Neural progenitor cell (in vitro differentiated cells): ENCODE results near the gene DRC3. TPM values are rescaled to one million over a fixed set of nuclear protein-coding genes. Genes with fewer than 3 reads are reported as not detected.

Source experiments
- DNase-seq: peaks from one replicate; pipeline ENCODE4 v3.0.0-alpha.2; 2016; ENCODE audit warnings: low spot score
- H2AFZ ChIP-seq: fragments of 200-600 bp; sonication (generic); replicated peaks from 2 replicates; pipeline ENCODE4 v1.6.1; 2016; ENCODE audit warnings: antibody characterized with exemption
- H3F3A ChIP-seq: fragments of 200-600 bp; sonication (generic); 2 replicates; pipeline ENCODE4 v1.6.1; 2016; ENCODE audit warnings: antibody characterized with exemption, low read depth
- H3K27ac ChIP-seq: fragments of 200-600 bp; sonication (generic); 2 replicates; pipeline ENCODE4 v1.5.1; 2016; ENCODE audit warnings: mild to moderate bottlenecking
- H3K27me3 ChIP-seq: fragments of 200-600 bp; sonication (generic); 2 replicates; pipeline ENCODE4 v1.6.1; 2016; ENCODE audit warnings: mild to moderate bottlenecking, moderate library complexity
- H3K36me3 ChIP-seq: fragments of 200-600 bp; sonication (generic); 2 replicates; pipeline ENCODE4 v1.5.1; 2016
- H3K4me1 ChIP-seq: fragments of 200-600 bp; sonication (generic); 2 replicates; pipeline ENCODE4 v1.6.1; 2016; ENCODE audit warnings: mixed run types
- H3K4me2 ChIP-seq: fragments of 200-600 bp; sonication (generic); 2 replicates; pipeline ENCODE4 v1.6.1; 2016
- H3K4me3 ChIP-seq: fragments of 200-600 bp; sonication (generic); 2 replicates; pipeline ENCODE4 v1.5.1; 2016
- H3K79me2 ChIP-seq: fragments of 200-600 bp; sonication (generic); 2 replicates; pipeline ENCODE4 v1.6.1; 2016; ENCODE audit warnings: low read depth
- H3K9ac ChIP-seq: fragments of 200-600 bp; sonication (generic); 2 replicates; pipeline ENCODE4 v1.6.1; 2016
- H3K9me3 ChIP-seq: fragments of 200-600 bp; sonication (generic); 2 replicates; pipeline ENCODE4 v1.5.1; 2016; ENCODE audit warnings: low read depth
- H4K20me1 ChIP-seq: fragments of 200-600 bp; sonication (generic); 2 replicates; pipeline ENCODE4 v1.6.1; 2016; ENCODE audit warnings: low read depth
- H3K27ac Mint-ChIP-seq: 3 replicates; pipeline ENCODE4 v1.8.0; 2021; ENCODE audit warnings: mixed read lengths
- H3K27me3 Mint-ChIP-seq: 2 replicates; pipeline ENCODE4 v1.8.0; 2022; ENCODE audit warnings: low read depth, mild to moderate bottlenecking, inconsistent platforms, moderate library complexity, mixed read lengths; ENCODE audit not compliant: insufficient read depth
- H3K36me3 Mint-ChIP-seq: 3 replicates; pipeline ENCODE4 v1.8.0; 2021; ENCODE audit warnings: mixed read lengths
- H3K4me1 Mint-ChIP-seq: 3 replicates; pipeline ENCODE4 v1.8.0; 2021; ENCODE audit warnings: mixed read lengths
- H3K4me3 Mint-ChIP-seq: 3 replicates; pipeline ENCODE4 v1.8.0; 2021; ENCODE audit warnings: mild to moderate bottlenecking, moderate library complexity, mixed read lengths
- H3K9me3 Mint-ChIP-seq: 3 replicates; pipeline ENCODE4 v1.8.0; 2020; ENCODE audit warnings: mixed read lengths
- CTCF ChIP-seq: fragments of 200-600 bp; sonication (generic); IDR thresholded peaks from 2 replicates; pipeline ENCODE4 v1.5.1; 2017; ENCODE audit warnings: antibody characterized with exemption, mild to moderate bottlenecking
- EZH2 ChIP-seq: fragments of 200-600 bp; sonication (generic); IDR thresholded peaks from 2 replicates; pipeline ENCODE4 v1.6.1; 2017; ENCODE audit warnings: antibody characterized with exemption, mild to moderate bottlenecking, moderate library complexity
- EZH2phosphoT487 ChIP-seq: fragments of 200-600 bp; sonication (generic); IDR thresholded peaks from 2 replicates; pipeline ENCODE4 v1.6.1; 2017; ENCODE audit warnings: antibody characterized with exemption
- total RNA-seq: library from RNA; depleted of rRNA; stranded (reverse); fragments of >200 nt; gene quantifications from 2 replicates; pipeline ENCODE4 v1.2.3, GENCODE V29; 2015; ENCODE audit warnings: low replicate concordance

The DRC3 gene
- total RNA-seq, 1 donor from 2014 or later, result 0.07 TPM

GRCh38 chr17:17933775-17934174 lies 38.9 kb upstream of the DRC3 start:
- peaks cover 56% of the 10 kb centered on the region for H3K4me1 Mint-ChIP-seq
- no peaks in the 10 kb centered on the region for H3K79me2 ChIP-seq

GRCh38 chr17:17934214-17934613 lies 38.4 kb upstream of the DRC3 start:
- Histone ChIP-seq H3K9ac (no peak overlapping the region), H3K4me3 (no peak overlapping the region), H3K9me3 (no peaks in the 10 kb centered on the region), H3F3A (no peaks in the 10 kb centered on the region), H2AFZ (no peak overlapping the region), H3K4me2 (no peak overlapping the region), H3K36me3 (no peaks in the 10 kb centered on the region), H3K27ac (no peak overlapping the region), H4K20me1 (no peaks in the 10 kb centered on the region), H3K4me1 (peaks cover 11% of the 10 kb centered on the region), H3K79me2 (no peaks in the 10 kb centered on the region), H3K27me3 (no peaks in the 10 kb centered on the region)
- H3K27me3 Mint-ChIP-seq, result peaks cover 7% of the 10 kb centered on the region
- no peak overlapping the region for H3K4me3 Mint-ChIP-seq
- no peak for TF ChIP-seq EZH2
- no peak for TF ChIP-seq EZH2phosphoT487
- TF ChIP-seq CTCF, result no peak
- no peaks in the 10 kb centered on the region for H3K36me3 Mint-ChIP-seq
- H3K4me1 Mint-ChIP-seq, result peaks cover 52% of the 10 kb centered on the region
- no peak for DNase-seq
- H3K9me3 Mint-ChIP-seq, result no peaks in the 10 kb centered on the region
- no peak overlapping the region for H3K27ac Mint-ChIP-seq

More at GRCh38 chr17:17933775-17934174, 38.9 kb upstream of the DRC3 start:
- no peaks in the 10 kb centered on the region for H3K36me3 Mint-ChIP-seq
- peaks cover 7% of the 10 kb centered on the region for H3K27me3 Mint-ChIP-seq
- Histone ChIP-seq H4K20me1 (no peaks in the 10 kb centered on the region), H3F3A (peaks cover 3% of the 10 kb centered on the region), H3K27ac (no peak overlapping the region), H3K9me3 (no peaks in the 10 kb centered on the region), H3K4me3 (no peak overlapping the region), H2AFZ (no peak overlapping the region), H3K36me3 (no peaks in the 10 kb centered on the region), H3K27me3 (no peaks in the 10 kb centered on the region), H3K4me1 (peaks cover 15% of the 10 kb centered on the region), H3K9ac (no peak overlapping the region), H3K4me2 (no peak overlapping the region)
- no peak overlapping the region for H3K4me3 Mint-ChIP-seq
- H3K27ac Mint-ChIP-seq, result no peak overlapping the region
- TF ChIP-seq EZH2 (no peak), EZH2phosphoT487 (no peak), CTCF (no peak)
- no peak for DNase-seq
- no peaks in the 10 kb centered on the region for H3K9me3 Mint-ChIP-seq

- no peak overlapping the region for H3K27ac Mint-ChIP-seq
- H2AFZ ChIP-seq, result no peak overlapping the region
- H3K4me3 Mint-ChIP-seq, result no peak overlapping the region
- H3K27me3 Mint-ChIP-seq, result peaks cover 7% of the 10 kb centered on the region
- no peaks in the 10 kb centered on the region for H4K20me1 ChIP-seq
- H3K27me3 ChIP-seq, result no peaks in the 10 kb centered on the region
- no peak for TF ChIP-seq CTCF
- TF ChIP-seq EZH2, result no peak
- no peak for TF ChIP-seq EZH2phosphoT487
- no peak overlapping the region for H3K9ac ChIP-seq
- H3K9me3 Mint-ChIP-seq, result no peaks in the 10 kb centered on the region
- H3K36me3 ChIP-seq, result no peaks in the 10 kb centered on the region
- H3K4me1 Mint-ChIP-seq, result peaks cover 49% of the 10 kb centered on the region
- no peak for DNase-seq
- H3K4me2 ChIP-seq, result no peak overlapping the region
- no peak overlapping the region for H3K27ac ChIP-seq
- no peaks in the 10 kb centered on the region for H3K79me2 ChIP-seq
- H3K36me3 Mint-ChIP-seq, result no peaks in the 10 kb centered on the region
- H3F3A ChIP-seq, result no peaks in the 10 kb centered on the region
- no peaks in the 10 kb centered on the region for H3K9me3 ChIP-seq
- no peak overlapping the region for H3K4me3 ChIP-seq
- peaks cover 10% of the 10 kb centered on the region for H3K4me1 ChIP-seq
Measured at GRCh38 chr17:17934806-17935205, 37.9 kb upstream of the DRC3 start.
